Keratinocyte (primary cell): ENCODE results near the gene ADRA1B. TPM values are rescaled to one million over a fixed set of nuclear protein-coding genes. Genes with fewer than 3 reads are reported as not detected.

Experiments used
- DNase-seq: peaks from one replicate; pipeline ENCODE4 v3.0.0-alpha.2; 2011; ENCODE audit warnings: low read depth, missing footprints, low spot score
- FAIRE-seq: peaks from 2 replicates; lab custom pipeline; 2011; peaks lifted over from hg19 to GRCh38; lab: Jason Lieb, UNC
- H2AFZ ChIP-seq: 2 replicates; pipeline ENCODE4 v1.6.0; 2012; ENCODE audit warnings: low read length, control low read depth, inconsistent platforms; ENCODE audit not compliant: control insufficient read depth
- H3K27ac ChIP-seq: 2 replicates; pipeline ENCODE4 v1.5.1; 2011; ENCODE audit warnings: low read length; ENCODE audit not compliant: control insufficient read depth, insufficient read depth
- H3K27me3 ChIP-seq: 3 replicates; pipeline ENCODE4 v1.6.0; 2011; ENCODE audit warnings: low read length; ENCODE audit not compliant: control insufficient read depth, insufficient read depth; ENCODE audit errors: extremely low read depth
- H3K36me3 ChIP-seq, 2 experiments: 2 replicates in 1 of 2; 3 replicates in 1 of 2; pipeline ENCODE4 v1.5.1; 2011; ENCODE audit warnings: low read length in 2 of 2, mild to moderate bottlenecking in 1 of 2; ENCODE audit not compliant: control insufficient read depth in 2 of 2, insufficient read depth in 2 of 2; ENCODE audit errors: extremely low read depth in 1 of 2
- H3K4me1 ChIP-seq: 3 replicates; pipeline ENCODE4 v1.5.1; 2011; ENCODE audit warnings: low read length; ENCODE audit not compliant: control insufficient read depth, insufficient read depth; ENCODE audit errors: extremely low read depth
- H3K4me2 ChIP-seq: 3 replicates; pipeline ENCODE4 v1.6.0; 2011; ENCODE audit warnings: low read depth, low read length; ENCODE audit not compliant: control insufficient read depth, insufficient read depth; ENCODE audit errors: extremely low read depth
- H3K4me3 ChIP-seq, 3 experiments: fragments of 200-600 bp in 1 of 3; sonication (generic) in 1 of 3; 2 replicates in 2 of 3; 3 replicates in 1 of 3; pipeline ENCODE4 v1.5.1; 2011 to 2016; ENCODE audit warnings: low read length in 3 of 3, mild to moderate bottlenecking in 3 of 3, control low read depth in 2 of 3, inconsistent platforms in 1 of 3, low read depth in 1 of 3, mixed read lengths in 1 of 3, mixed run types in 1 of 3, moderate library complexity in 1 of 3; ENCODE audit not compliant: control insufficient read depth in 2 of 3, insufficient read depth in 2 of 3; ENCODE audit errors: extremely low read depth in 1 of 3
- H3K79me2 ChIP-seq: 2 replicates; pipeline ENCODE4 v1.6.0; 2012; ENCODE audit warnings: low read length; ENCODE audit not compliant: control insufficient read depth, insufficient read depth
- H3K9ac ChIP-seq: 3 replicates; pipeline ENCODE4 v1.6.0; 2011; ENCODE audit warnings: low read length; ENCODE audit not compliant: control insufficient read depth, insufficient read depth; ENCODE audit errors: extremely low read depth
- H3K9me1 ChIP-seq: 3 replicates; pipeline ENCODE4 v1.6.0; 2011; ENCODE audit warnings: low read length; ENCODE audit not compliant: control insufficient read depth, insufficient read depth; ENCODE audit errors: extremely low read depth
- H3K9me3 ChIP-seq: 2 replicates; pipeline ENCODE4 v1.5.1; 2012; ENCODE audit warnings: low read depth, low read length; ENCODE audit not compliant: control insufficient read depth
- H4K20me1 ChIP-seq: 3 replicates; pipeline ENCODE4 v1.6.0; 2011; ENCODE audit warnings: low read length; ENCODE audit not compliant: control insufficient read depth, insufficient read depth; ENCODE audit errors: extremely low read depth
- EZH2 ChIP-seq: IDR thresholded peaks from one replicate; pipeline ENCODE4 v1.6.1; 2012; ENCODE audit warnings: inconsistent platforms, mild to moderate bottlenecking, low read length, moderate library complexity
- dilution Hi-C: fragments of 300-500 bp; cut with MboI; formaldehyde crosslinking; loops from one replicate; pipeline ENCODE4 v1.7.0; 2020; ENCODE audit warnings: low sequenced_read_pairs; ENCODE audit not compliant: extremely low pct_ligation_motif_present
- polyA plus RNA-seq, 5 experiments: library from polyadenylated mRNA; depleted of rRNA in 3 of 5; stranded (reverse) in 3 of 5; stranded (forward) in 1 of 5; unstranded in 1 of 5; fragments of >200 nt; gene quantifications; 1 replicate in 1 of 5; 2 replicates in 3 of 5; 3 replicates in 1 of 5; pipeline versions ENCODE4 v1.2.1 to v1.2.3, GENCODE V29; 2011 to 2012; ENCODE audit warnings: missing spikeins in 2 of 5, low read depth in 1 of 5, low replicate concordance in 1 of 5
- TF ChIP-seq, protein P1 (sequence below), 3 experiments: IDR thresholded peaks in 1 of 3; conservative IDR thresholded peaks in 1 of 3; optimal IDR thresholded peaks in 1 of 3; 2 replicates in 2 of 3; 3 replicates in 1 of 3; pipeline versions ENCODE3 to v1.5.1; 2011; ENCODE audit warnings: low read length in 3 of 3, mild to moderate bottlenecking in 3 of 3, moderate library complexity in 2 of 3, control low read depth in 1 of 3, inconsistent platforms in 1 of 3; ENCODE audit not compliant: insufficient read depth in 2 of 3; ENCODE audit errors: extremely low read depth in 1 of 3

ADRA1B gene
- polyA plus RNA-seq, 1 donor (not counting 4 experiments of a cell fraction or from before 2014, with no cell fraction given): 0.18 TPM

DNA sequence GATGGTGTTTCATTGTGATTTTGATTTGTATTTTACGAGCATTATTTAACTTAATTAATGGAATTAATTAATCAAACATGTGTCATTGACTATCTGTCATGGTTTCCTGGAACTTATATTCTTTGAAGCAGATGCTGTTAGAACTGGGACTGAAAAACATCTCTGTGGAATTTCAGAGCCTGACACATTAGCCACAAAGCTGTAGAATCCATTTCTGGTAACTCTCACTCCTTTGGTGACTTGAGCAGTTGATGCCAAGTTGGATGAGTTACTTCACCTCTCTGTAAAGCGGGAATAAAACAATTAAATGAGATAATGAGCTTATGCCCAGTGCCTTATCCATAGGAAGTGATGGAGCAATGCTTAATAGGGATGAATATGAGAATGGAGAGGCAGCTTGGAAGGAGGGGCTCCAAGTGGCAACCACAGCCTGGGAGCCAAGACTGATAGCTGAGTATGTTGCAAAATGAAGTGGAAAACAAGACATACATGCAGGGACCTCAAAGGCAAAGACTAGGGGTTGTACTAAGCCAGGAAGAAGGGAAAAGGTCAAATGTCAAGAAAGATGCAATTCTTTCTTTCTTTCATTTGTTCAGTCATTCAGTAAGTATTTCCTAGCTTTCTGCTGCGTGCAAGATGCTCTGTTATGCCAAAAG is 23.1 kb upstream of the ADRA1B start:
- FAIRE-seq (no peak), DNase-seq (no peak)
- Histone ChIP-seq H3K9me3 (no peaks in the 10 kb centered on the region), H3K27me3 (no peaks in the 10 kb centered on the region), H3K27ac (no peak overlapping the region), H3K79me2 (no peaks in the 10 kb centered on the region), H3K9ac (no peak overlapping the region), H3K9me1 (no peaks in the 10 kb centered on the region), H4K20me1 (no peaks in the 10 kb centered on the region), H3K36me3 (no peaks in the 10 kb centered on the region), H3K4me3 (no peak overlapping the region), H3K4me2 (no peak overlapping the region), H3K4me1 (peaks cover 10% of the 10 kb centered on the region), H2AFZ (no peak overlapping the region)
- TF ChIP-seq, protein P1, sequence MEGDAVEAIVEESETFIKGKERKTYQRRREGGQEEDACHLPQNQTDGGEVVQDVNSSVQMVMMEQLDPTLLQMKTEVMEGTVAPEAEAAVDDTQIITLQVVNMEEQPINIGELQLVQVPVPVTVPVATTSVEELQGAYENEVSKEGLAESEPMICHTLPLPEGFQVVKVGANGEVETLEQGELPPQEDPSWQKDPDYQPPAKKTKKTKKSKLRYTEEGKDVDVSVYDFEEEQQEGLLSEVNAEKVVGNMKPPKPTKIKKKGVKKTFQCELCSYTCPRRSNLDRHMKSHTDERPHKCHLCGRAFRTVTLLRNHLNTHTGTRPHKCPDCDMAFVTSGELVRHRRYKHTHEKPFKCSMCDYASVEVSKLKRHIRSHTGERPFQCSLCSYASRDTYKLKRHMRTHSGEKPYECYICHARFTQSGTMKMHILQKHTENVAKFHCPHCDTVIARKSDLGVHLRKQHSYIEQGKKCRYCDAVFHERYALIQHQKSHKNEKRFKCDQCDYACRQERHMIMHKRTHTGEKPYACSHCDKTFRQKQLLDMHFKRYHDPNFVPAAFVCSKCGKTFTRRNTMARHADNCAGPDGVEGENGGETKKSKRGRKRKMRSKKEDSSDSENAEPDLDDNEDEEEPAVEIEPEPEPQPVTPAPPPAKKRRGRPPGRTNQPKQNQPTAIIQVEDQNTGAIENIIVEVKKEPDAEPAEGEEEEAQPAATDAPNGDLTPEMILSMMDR (optimal IDR thresholded peaks at IDR 0.05 in 1 of 3, IDR thresholded peaks at IDR 0.05 in 1 of 3, conservative IDR thresholded peaks at IDR 0.05 in 1 of 3; ENCODE audit: extremely low read depth in 1 of 3, insufficient read depth in 2 of 3, low read length in 3 of 3): no peak
- TF ChIP-seq EZH2: no peak
- dilution Hi-C loops: no loop called here

DNA sequence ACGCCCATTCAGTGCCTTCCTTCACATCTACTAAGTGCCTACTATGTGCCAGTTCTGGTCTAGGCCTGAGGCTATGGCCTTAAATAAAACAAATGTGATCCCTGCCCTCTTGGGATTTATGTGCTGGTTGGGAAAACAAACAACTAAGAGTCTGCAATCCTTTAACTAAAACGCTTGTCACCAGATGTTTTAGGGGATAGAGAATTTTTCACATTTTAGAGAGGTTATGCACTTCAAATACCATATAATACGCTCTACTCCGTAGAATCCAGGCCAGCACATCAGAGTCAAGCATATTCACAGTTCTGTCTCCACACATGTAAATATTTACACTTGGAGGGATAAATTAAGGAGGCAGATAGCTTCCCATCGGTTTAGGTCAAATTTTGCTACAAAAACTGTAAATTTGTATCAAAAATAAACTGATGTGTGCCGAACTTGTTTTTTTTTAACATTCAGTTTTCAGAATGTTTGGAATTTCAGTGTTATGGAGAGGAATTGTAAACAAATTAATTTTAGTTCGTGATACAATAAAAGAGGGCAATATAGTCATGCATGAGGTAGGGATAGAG is 22.0 kb upstream of the ADRA1B start:
- TF ChIP-seq, protein P1 (optimal IDR thresholded peaks at IDR 0.05 in 1 of 3, IDR thresholded peaks at IDR 0.05 in 1 of 3, conservative IDR thresholded peaks at IDR 0.05 in 1 of 3; ENCODE audit: extremely low read depth in 1 of 3, insufficient read depth in 2 of 3, low read length in 3 of 3): no peak
- no peak for TF ChIP-seq EZH2
- Histone ChIP-seq H3K4me2 (no peak overlapping the region), H2AFZ (no peak overlapping the region), H3K9me3 (no peaks in the 10 kb centered on the region), H3K4me3 (no peak overlapping the region), H3K36me3 (no peaks in the 10 kb centered on the region), H3K4me1 (peaks cover 15% of the 10 kb centered on the region), H3K79me2 (no peaks in the 10 kb centered on the region), H3K27me3 (no peaks in the 10 kb centered on the region), H3K9me1 (no peaks in the 10 kb centered on the region), H4K20me1 (no peaks in the 10 kb centered on the region), H3K27ac (no peak overlapping the region), H3K9ac (no peak overlapping the region)
- FAIRE-seq: no peak
- DNase-seq: no peak
- dilution Hi-C loops: no loop called here
